Heart right ventricle (tissue), 16 donors: Measurements from ENCODE around the gene AIG1. TPM values are rescaled to one million over a fixed set of nuclear protein-coding genes. Genes with fewer than 3 reads are reported as not detected.

Source experiments
- ATAC-seq, 8 donors: fragments of 200-7000 bp; cut with Tn5 transposase; one replicate each; pipeline ENCODE4 v1.9.1; 2020; ENCODE audit warnings: mild to moderate bottlenecking in 8 of 8, moderate library complexity in 8 of 8, moderate number of reproducible peaks in 1 of 8
- DNase-seq, 2 donors: peaks; one replicate each; pipeline ENCODE4 v3.0.0-alpha.2; 2020
- H3K27ac ChIP-seq, 10 donors: fragments of 200-600 bp; sonication (generic) in 2 of 10; one replicate each; pipeline versions ENCODE4 v1.5.0 to v1.8.0; 2020 to 2022; ENCODE audit warnings: mild to moderate bottlenecking in 3 of 10
- H3K27me3 ChIP-seq, 7 donors: fragments of 200-600 bp; one replicate each; pipeline ENCODE4 v1.8.0; 2021 to 2022; ENCODE audit warnings: mild to moderate bottlenecking in 2 of 7
- H3K36me3 ChIP-seq, 9 donors: fragments of 200-600 bp; sonication (generic) in 1 of 9; one replicate each; pipeline versions ENCODE4 v1.5.0 to v1.8.0; 2020 to 2022; ENCODE audit warnings: mild to moderate bottlenecking in 2 of 9
- H3K4me1 ChIP-seq, 9 donors: fragments of 200-600 bp; sonication (generic) in 1 of 9; one replicate each; pipeline versions ENCODE4 v1.5.0 to v1.8.0; 2020 to 2022; ENCODE audit warnings: mild to moderate bottlenecking in 4 of 9
- H3K4me3 ChIP-seq, 10 donors: fragments of 200-600 bp; sonication (generic) in 2 of 10; one replicate each; pipeline versions ENCODE4 v1.5.0 to v1.8.0; 2020 to 2022; ENCODE audit warnings: mild to moderate bottlenecking in 7 of 10, moderate library complexity in 2 of 10
- H3K9me3 ChIP-seq, 11 donors: fragments of 200-600 bp in 10 of 11; sonication (generic) in 2 of 11; one replicate each; pipeline versions ENCODE4 v1.5.0 to v1.8.0; 2013 to 2022; ENCODE audit warnings: mild to moderate bottlenecking in 2 of 11, control low read depth in 1 of 11, moderate library complexity in 1 of 11
- CTCF ChIP-seq, 9 donors: fragments of 200-600 bp; sonication (generic) in 2 of 9; IDR thresholded peaks; one replicate each; pipeline versions ENCODE4 v1.5.0 to v1.8.0; 2021 to 2022; ENCODE audit warnings: antibody characterized with exemption in 9 of 9, mild to moderate bottlenecking in 5 of 9, moderate library complexity in 1 of 9
- WGBS, 2 donors: extraction: QIAGEN DNeasy Blood & Tissue Kit; methylation state at CpG; one replicate each; pipeline ENCODE4 v1.1.7; 2013; ENCODE audit warnings: inconsistent platforms in 1 of 2; 5-methylcytosine and 5-hydroxymethylcytosine counted together
- intact Hi-C, 10 donors: fragments of 100-400 bp; cut with DNase I; formaldehyde crosslinking; loops; one replicate each; pipeline versions ENCODE4 v1.11.1 to v1.14.2; 2022
- polyA plus RNA-seq, 2 donors: library from polyadenylated mRNA; stranded (reverse); fragments of 200-250 nt; gene quantifications; one replicate each; pipeline ENCODE4 v1.2.3, GENCODE V29; 2013
- total RNA-seq, 10 donors: library from RNA; stranded (reverse); fragmentation: NEBNext Ultra II Directional in 3 of 10; extraction: Animal tissue kit (Norgen Biotek cat#: 25700) in 3 of 10; gene quantifications; one replicate each; pipeline versions ENCODE4 v1.2.1 to v1.2.4, GENCODE V29; 2021 to 2023
- donor health status: Arrhythmogenic right ventricular cardiomyopathy.
- donor health status: ischemic (EF 13 %, LVEDD 7.1; RV severe dilation, severe dysfunction).
- donor health status: healthy with polysubstance abuse.
- donor health status: DM: no; HTN: yes; CAD: no.
- donor health status: DM: no; HTN: no; CAD: no.
- donor health status: ischemic (EF 25% LVEDD 6.9; RV normal size, moderate dysfunction).
- donor health status: ischemic (EF 25% LVEDD 5.7; RV mildly dilated, moderate dysfunction).
- donor health status: healthy.
- donor health status: DM: yes; HTN: yes; CAD: no.
- donor health status: Ischemic cardiomyopathy.
- donor health status: ischemic (EF 35%, LVEDD 5.7; RV mildly dilated, moderate dysfunction).
- donor health status: nonischemic (EF 11% LVEDD 7.7; RV severe dilation, severe dysfunction).
- donor health status: DM: yes; HTN: yes; CAD: no.
- donor health status: PGD.
- donor health status: ischemic (EF 29% LVEDD 5.4; RV normal size, mild dysfunction).
- donor health status: nonischemic (EF 23%, LVEDD 6.1; RV moderate dilation, normal function).

AIG1 gene
- total and polyA plus RNA-seq, 12 donors: 17.4 to 83.2 (median 66.2) TPM

DNA sequence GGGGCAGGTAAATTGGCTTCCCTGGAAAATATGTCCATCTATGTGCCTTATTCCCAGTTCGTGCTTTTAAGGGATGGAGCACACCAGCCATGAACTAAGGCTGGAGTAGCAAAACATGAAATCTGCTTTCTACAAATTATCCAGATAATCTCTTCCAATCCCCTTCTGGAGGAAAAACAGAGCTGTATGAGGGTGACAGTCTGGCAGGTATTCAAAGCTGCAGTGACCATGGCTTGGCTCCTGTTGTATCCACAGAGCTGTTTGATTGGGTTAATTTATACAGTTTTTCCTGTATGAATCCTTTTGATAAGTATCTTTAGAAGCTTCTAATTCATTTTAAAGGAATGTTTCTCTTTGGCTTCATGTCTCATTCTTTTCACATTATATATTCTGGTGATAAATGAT is 144.4 kb downstream of the AIG1 start:
- WGBS, 2 donors: 88 to 91% methylated on average over 1 of the region's 1 CpG
- Histone ChIP-seq H3K36me3 (no peaks in the 10 kb centered on the region), H3K4me1 (peaks cover 0 to 35% (median 11%) of the 10 kb centered on the region in 9 donors), H3K9me3 (peaks cover 0 to 13% (median 4%) of the 10 kb centered on the region in 11 donors), H3K27me3 (no peaks in the 10 kb centered on the region), H3K4me3 (no peak overlapping the region), H3K27ac (no peak overlapping the region)
- ATAC-seq (no peak), DNase-seq (no peak)
- no peak for TF ChIP-seq CTCF (IDR thresholded peaks at IDR 0.05)
- intact Hi-C loops: no loop called here

DNA sequence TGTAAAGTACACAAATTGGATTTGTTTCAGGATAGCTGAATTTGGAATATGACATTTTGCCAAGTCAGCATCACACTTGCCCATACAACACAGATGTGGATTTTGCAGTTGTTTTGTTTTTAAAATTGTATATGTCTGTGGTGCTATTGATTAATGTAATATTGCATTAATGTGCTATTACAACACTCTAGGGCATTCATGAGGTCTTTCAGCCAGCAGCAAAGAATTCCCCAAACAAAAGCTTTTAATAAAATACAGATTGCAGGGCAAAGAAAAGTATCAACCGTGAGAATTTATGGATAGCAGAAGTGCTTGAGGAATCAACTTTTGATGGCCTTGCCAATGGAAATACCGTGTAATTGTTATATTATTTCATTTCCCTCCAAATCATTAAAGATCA is 144.9 kb downstream of the AIG1 start:
- Histone ChIP-seq H3K27me3 (no peaks in the 10 kb centered on the region), H3K27ac (peak overlapping the region in 3 of 10 donors; percentile 2 to 54 (median 31)), H3K4me1 (peaks cover 0 to 35% (median 11%) of the 10 kb centered on the region in 9 donors), H3K9me3 (peaks cover 0 to 13% (median 4%) of the 10 kb centered on the region in 11 donors), H3K36me3 (no peaks in the 10 kb centered on the region), H3K4me3 (no peak overlapping the region)
- no peak for TF ChIP-seq CTCF (IDR thresholded peaks at IDR 0.05)
- no peak for DNase-seq
- intact Hi-C loops: no loop called here
- 54 to 67% methylated on average over 2 of the region's 2 CpGs for WGBS, 2 donors
- no peak for ATAC-seq

- intact Hi-C loops: no loop called here
- TF ChIP-seq CTCF (IDR thresholded peaks at IDR 0.05): no peak
- 37 to 45% methylated on average over 2 of the region's 2 CpGs for WGBS, 2 donors
Observed at GRCh38 chr6:143205991-143206390, 145.3 kb downstream of the AIG1 start.

GRCh38 chr6:143206550-143206949 is 145.9 kb downstream of the AIG1 start:
- WGBS, 2 donors: 81 to 92% methylated on average over 1 of the region's 1 CpG

More at GRCh38 chr6:143205991-143206390, 145.3 kb downstream of the AIG1 start:
- H3K4me3 ChIP-seq: no peak overlapping the region
- no peaks in the 10 kb centered on the region for H3K27me3 ChIP-seq
- H3K27ac ChIP-seq: peak overlapping the region in 3 of 10 donors; percentile 2 to 54 (median 31)
- H3K36me3 ChIP-seq: no peaks in the 10 kb centered on the region
- H3K9me3 ChIP-seq: peaks cover 0 to 13% (median 4%) of the 10 kb centered on the region in 11 donors
- peaks cover 0 to 35% (median 11%) of the 10 kb centered on the region in 9 donors for H3K4me1 ChIP-seq
- peak; percentile 20 to 83 (median 74) for ATAC-seq
- no peak for DNase-seq

More at GRCh38 chr6:143206550-143206949, 145.9 kb downstream of the AIG1 start:
- no peak for TF ChIP-seq CTCF (IDR thresholded peaks at IDR 0.05)
- intact Hi-C loops: no loop called here
- Histone ChIP-seq H3K4me1 (peaks cover 0 to 33% (median 11%) of the 10 kb centered on the region in 9 donors), H3K27me3 (no peaks in the 10 kb centered on the region), H3K27ac (peak overlapping the region in 2 of 10 donors; percentile 31 to 54), H3K9me3 (peaks cover 0 to 13% (median 4%) of the 10 kb centered on the region in 11 donors), H3K4me3 (no peak overlapping the region), H3K36me3 (no peaks in the 10 kb centered on the region)
- ATAC-seq: no peak
- DNase-seq: no peak
